HG03095 (cell line): ENCODE measurements around the gene CRADD.
"Not testable (repeated sequence)": the region's sequence is repeated elsewhere in the genome, so short reads cannot be mapped to it uniquely, and the experiment has no call there.

Experiments used
- ATAC-seq: cut with Tn5 transposase; IDR thresholded peaks from one replicate; pipeline ENCODE4 v1.9.1; 2021; ENCODE audit warnings: moderate library complexity; ENCODE audit not compliant: unreplicated experiment

Gene CRADD

GRCh38 chr12:93862424-93862823 is 185.2 kb downstream of the CRADD start:
- no peak for ATAC-seq

GRCh38 chr12:93865751-93866150 is 188.6 kb downstream of the CRADD start:
- no peak for ATAC-seq

DNA sequence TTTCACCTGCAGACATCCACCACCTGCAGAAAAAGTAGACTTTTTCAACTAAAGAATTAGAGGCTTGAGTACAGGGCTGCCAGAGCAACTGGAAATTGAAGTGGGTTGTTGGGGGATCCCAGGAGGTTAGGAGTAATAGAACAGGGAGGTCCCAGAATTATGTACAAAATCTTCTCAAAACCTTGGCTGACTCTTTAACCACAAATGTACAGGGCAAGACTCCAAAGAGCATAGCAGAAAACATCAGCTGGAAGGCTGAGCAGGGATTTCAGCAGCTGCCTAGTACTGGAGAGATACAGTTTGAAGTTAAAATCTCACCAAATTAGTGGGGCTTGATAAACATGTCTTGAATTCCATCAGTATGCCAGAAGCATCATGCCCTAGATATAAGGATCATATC is 191.6 kb downstream of the CRADD start:
- no peak for ATAC-seq

- ATAC-seq, result no peak
These were observed 193.0 kb downstream of the CRADD start for GRCh38 chr12:93870020-93870795.

GRCh38 chr12:93871566-93871965 is 194.4 kb downstream of the CRADD start:
- ATAC-seq, result not testable (repeated sequence)

DNA sequence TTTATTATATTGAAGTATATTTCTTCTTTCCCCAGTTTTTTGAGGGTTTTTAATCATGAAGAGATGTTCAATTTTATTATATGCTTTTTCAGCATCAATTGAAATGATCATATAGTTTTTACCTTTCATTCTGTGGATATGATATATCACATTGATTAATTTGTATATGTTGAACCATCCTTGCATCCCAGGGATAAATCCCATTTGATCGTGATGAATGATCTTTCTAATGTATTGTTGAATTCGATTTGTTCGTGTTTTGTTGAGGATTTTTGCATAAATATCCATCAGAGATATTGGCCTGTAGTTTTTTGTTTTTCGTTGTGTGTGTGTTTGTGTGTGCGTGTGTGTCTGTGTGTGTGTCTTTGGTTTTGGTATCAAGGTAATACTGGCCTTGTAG is 196.4 kb downstream of the CRADD start:
- no peak for ATAC-seq

DNA sequence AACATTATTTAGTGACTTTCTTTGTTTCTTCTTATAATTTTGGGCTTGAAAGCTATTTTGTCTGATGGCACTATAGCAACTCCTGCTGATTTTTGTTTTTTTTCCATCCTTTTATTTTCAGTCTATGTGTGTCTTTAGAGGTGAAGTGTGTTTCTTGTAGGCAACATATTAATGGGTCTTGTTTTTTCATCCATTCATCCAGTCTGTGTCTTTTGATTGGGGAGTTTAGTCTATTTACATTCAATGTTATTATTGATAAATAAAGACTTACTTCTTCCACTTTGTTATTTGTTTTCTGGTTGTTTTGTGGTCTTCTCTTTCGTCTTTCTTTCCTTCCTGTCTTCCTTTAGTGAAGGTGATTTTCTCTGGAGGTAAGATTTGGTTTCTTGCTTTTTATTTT is 198.0 kb downstream of the CRADD start:
- no peak for ATAC-seq

DNA sequence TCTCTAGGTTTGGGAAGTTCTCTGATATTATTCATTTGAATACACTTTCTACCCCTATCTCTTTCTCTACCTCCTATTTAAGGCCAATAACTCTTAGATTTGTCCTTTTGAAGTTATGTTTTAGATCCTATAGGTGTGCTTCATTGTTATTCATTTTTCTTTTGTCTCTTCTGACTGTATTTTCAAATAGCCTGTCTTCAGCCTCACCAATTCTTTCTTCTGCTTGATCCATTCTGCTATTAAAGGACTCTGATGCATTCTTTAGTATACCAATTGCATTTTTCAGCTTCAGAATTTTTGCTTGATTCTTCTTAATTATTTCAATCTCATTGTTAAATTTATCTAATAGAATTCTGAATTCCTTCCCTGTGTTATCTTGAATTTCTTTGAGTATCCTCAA is 199.2 kb downstream of the CRADD start:
- ATAC-seq, result no peak

DNA sequence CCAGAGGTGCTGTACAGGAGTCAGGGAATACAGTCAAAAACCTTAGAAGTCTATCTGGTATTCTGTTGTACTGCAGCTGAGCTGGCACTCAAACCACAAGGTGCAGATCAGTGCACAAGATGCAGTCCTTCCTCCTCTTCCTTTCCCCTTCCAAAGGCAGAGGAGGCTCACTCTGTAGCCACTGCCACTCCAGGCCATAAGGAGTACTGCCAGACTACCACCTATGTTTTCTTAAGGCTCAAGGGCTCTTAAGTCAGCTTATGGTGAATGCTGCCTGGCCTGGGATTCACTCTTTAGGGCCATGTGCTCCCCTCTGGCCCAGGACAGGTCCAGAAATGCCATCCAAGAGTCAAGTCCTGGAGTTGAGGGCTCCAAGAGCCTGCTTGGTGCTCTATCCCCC is 200.3 kb downstream of the CRADD start:
- ATAC-seq, result no peak

GRCh38 chr12:93879476-93880421 is 202.6 kb downstream of the CRADD start:
- ATAC-seq, result no peak

- ATAC-seq, result no peak
These were observed 203.8 kb downstream of the CRADD start for GRCh38 chr12:93880853-93881522.

- no peak for ATAC-seq
These were observed 205.6 kb downstream of the CRADD start for GRCh38 chr12:93882763-93883162.

- no peak for ATAC-seq
These were observed 206.4 kb downstream of the CRADD start for GRCh38 chr12:93883436-93884154.

GRCh38 chr12:93884794-93885460 is 207.8 kb downstream of the CRADD start:
- no peak for ATAC-seq

DNA sequence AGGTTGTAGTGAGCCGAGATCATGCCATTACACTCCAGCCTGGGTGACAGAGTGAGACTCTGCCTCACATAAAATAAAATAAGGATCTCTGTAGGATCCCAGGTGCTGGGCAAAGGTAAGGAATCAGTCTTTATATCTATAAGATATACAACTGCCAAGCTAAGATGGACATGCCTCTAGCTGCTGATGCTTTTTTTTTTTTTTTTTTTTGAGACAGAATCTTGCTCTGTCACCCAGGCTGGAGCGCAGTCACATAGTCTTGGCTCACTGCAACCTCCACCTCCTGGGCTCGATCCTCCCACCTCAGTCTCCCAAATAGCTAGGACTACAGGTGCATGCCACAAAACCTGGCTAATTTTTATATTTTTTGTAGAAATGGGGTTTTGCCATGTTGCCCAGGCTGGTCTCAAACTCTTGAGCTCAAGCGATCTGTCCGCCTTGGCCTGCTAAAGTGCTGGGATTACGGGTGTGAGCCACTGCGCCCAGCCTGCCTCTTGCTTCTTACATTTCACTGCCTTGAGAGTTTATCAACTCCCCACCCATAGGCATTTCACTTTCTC is 208.9 kb downstream of the CRADD start:
- not testable (repeated sequence) for ATAC-seq

DNA sequence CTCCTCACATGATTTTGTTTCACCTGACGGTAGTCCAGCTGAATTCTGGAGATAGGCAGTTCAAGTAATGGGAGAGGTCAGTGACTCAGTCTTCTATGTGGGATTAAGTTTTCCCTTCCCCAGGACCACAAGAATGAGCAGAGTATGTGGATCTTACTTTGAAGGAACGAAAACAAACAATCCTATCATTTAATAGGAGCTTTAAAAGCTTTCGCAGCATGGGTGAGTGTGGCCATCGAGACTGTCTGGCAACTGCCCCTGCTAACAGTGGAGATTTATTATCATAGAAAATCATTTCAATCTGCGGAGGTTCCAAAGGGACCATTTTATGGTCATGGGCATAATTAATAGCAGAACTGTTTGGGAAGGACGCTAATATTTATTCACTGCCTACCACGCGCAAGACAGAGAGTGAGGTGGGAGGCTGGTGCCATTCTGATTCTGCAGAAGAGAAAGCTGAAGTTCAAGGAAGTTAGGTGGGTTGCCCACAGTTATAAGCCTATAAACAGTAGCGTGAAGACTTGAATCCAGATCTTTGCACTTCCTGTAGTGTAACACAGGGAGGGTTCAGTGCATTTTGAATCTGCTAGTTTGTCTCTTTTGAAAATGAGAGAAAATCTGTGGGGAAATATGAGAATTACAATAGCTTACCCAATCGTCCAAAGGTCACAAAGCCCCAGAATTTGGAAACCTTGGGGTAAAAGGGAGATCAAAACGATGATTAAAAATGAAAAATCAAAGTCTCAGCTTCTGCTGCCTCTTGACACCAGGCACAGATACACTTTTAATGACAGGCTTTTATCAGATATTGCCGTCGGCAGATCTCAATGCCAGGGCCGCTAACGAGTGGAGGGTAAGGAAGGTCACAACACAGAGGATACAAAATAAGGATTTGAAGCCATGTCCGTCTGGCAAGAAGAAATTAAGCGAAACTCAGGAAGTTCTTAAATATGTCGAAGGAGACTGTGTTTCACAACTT is 209.6 kb downstream of the CRADD start:
- ATAC-seq, result no peak

- ATAC-seq, result no peak
These were observed 211.8 kb downstream of the CRADD start for GRCh38 chr12:93888964-93889363.

GRCh38 chr12:93889516-93890212 is 212.5 kb downstream of the CRADD start:
- ATAC-seq, result no peak
